Measurements from ENCODE around the gene ECT2L.

ECT2L gene

DNA sequence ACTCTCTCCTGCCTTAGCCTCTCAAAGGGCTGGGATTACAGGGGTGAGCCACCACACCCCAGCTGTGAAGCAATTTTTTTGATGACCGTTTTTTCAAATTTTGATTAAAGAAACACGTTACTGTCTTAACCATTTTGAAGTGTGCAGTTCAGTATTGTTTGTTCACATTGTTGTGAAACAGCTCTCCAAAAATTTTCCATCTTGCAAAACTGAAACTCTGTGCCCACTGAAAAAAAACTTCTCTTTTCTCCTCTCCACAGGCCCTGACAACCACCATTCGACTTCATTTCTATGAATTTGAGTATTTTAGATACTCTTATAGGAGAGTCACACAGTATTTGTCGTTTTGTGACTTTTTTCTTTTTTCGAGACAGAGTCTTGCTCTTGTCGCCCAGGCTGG is 53.9 kb downstream of the ECT2L start:
- DNase-seq (ENCODE audit: low read depth in 2 of 3, low spot score in 2 of 3): no peak

DNA sequence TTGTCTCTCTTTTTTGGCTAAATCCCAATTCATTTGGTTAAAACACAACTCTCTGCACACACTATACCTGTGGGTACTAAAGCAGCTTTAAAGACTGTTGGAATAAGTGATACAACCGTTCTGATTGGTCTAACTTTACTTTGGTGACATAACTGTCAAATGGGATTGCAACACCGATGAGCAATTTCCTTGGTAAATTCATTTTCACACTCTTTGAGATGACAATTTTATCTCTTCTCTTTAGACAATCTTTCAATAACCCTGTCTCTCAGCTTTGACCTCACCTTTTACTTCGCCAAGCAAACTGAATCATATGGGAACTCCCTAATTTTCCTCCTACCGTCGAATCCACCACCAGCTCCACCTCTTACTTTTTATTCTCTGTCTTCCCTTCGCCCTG is 60.8 kb downstream of the ECT2L start:
- no peak for DNase-seq (ENCODE audit: low read depth in 2 of 3, low spot score in 2 of 3)

DNA sequence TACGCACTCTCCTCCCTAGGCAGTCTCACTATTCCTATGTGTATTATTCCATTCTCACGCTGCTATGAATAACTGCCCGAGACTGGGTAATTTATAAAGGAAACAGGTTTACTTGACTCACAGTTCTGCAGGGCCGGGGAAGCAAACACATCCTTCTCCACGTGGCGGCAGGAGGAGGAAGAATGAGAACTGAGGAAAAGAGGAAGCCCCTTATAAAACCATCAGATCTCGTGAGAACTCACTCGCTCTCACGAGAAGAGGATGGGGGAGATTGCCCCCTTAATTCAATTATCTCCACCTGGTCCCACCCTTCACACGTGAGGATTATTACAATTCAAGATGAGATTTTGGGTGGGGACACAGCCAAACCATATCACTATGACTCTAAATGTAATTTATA is 61.9 kb downstream of the ECT2L start:
- no peak for DNase-seq (ENCODE audit: low read depth in 2 of 3, low spot score in 2 of 3)

DNA sequence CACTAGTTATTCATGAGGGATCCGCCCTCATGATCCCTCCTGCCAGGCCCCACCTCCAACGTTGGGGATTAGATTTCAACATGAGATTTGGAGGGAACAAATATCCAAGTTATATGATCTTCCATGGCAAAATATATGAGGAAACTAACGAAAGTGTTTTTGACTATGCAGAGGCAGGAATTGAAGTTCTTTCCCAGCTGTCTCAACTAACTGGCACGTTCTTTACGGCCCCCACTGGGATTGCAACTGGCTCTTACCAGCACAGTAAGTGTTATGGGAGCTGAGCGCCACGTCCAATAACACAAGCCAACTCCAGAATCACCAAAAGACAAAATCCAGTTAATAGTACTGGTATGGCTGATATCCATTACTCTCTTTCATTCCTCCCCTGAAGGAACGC is 66.6 kb downstream of the ECT2L start:
- DNase-seq (ENCODE audit: low read depth in 2 of 3, low spot score in 2 of 3): no peak

DNA sequence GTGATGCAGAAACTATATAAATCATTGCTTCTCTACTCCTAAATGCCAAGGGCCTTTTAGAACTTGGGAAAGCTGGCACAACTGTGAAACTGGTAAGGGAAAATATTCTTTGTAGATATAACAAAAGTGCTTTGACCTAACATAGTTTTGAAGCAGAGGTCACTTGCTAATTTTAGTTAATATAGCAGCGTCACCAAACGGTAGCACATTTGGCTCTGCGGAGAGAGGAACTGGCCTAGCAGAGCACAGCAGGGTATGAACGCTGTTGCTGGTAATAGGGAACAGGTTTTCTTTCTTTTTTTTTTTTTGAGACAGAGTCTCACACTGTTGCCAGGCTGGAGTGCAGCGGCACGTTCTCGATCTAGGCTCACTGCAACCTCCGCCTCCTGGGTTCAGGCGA is 67.4 kb downstream of the ECT2L start:
- DNase-seq (ENCODE audit: low read depth in 2 of 3, low spot score in 2 of 3): no peak

DNA sequence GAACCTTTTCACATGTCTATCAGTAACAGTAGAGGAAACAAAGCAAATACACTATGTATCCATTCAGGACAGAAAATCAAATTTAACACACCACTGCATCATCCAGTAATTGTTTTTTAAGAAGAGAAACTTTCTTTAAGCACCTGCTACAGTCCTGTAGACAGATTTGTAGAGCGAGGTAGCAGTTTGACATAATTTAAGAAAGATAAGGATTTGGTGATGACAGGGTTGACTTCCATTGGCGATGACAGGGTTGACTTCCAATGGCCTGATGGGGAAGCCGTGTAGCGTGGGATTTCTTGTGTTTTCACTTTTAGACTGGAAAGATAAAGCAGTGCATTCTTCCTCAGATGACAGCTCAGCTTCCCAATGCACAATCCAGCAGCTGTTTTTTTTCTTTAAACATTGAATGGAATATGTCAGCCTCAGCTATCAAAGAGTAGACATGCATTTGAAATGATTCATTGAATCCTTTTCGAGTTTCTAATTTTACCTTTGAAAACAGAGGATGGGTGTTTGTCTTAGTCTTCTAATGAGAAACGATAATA is 68.5 kb downstream of the ECT2L start:
- no peak for DNase-seq (ENCODE audit: low read depth in 2 of 3, low spot score in 2 of 3)

DNA sequence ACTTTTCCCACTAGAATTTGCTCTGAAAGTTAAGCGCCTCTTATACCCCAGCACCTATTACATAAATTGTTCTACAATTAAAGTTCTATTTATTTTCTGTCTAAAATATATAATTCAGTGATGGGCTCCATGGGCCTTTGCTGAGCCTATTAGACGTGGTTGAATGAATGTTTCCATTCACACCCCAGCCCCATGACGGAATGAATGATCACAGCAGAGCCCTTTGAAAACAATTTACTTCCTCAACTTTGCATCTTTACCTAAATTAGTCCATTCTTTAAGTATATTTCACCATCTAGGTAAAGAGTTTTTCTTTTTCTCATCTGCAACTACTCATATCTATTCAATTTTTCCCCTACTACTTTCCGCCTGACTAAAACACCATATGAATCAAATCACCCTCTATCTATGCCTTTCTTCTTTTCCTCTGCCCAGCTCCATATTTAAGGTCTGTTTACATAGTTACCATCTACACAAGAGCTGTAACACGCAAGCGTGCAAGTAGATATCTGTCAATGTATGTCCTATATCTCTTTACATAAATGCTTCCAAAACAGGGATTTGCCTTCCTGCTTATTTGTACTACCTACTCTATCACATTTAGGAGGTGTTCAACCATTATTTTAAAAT is 69.7 kb downstream of the ECT2L start:
- no peak for DNase-seq (ENCODE audit: low read depth in 2 of 3, low spot score in 2 of 3)

DNA sequence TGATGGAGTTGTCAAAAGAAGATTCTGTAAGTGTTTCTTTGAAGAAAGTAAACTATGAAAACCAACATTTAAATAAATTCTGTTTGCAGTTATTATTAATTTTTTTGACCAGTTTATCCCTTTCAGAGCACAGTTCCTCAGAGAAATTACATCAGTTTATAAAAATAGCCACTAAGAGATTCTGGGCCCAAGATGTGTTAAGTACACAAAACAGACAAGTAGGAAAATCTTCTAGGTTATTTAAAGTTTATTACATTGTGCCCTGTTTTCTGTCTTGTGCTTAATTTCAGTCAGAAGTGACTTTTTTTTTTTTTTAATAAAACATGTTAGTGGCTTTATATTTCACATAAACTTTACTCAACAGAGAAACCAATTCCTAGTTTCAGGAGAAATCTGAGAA is 72.3 kb downstream of the ECT2L start:
- DNase-seq (ENCODE audit: low read depth in 2 of 3, low spot score in 2 of 3): no peak

DNA sequence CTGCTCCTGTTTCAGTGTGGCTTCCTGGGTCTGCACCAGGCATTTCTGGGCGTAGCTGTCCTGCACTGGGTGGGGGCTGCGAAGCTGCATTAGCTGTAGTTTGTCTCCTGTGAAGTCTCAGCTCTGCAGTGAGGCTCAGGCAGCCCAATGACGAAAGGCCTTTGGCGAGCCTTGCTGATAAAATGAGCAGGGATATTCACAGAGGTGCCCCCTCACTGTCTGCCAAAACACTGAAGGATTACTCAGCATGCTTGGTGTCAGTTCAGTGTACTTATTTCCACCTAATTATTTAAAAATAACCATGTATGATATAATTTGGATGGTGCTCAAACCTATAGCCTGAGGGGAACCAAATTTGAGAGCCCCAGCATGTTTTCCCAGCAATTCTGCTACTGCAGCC is 73.5 kb downstream of the ECT2L start:
- no peak for DNase-seq (ENCODE audit: low read depth in 2 of 3, low spot score in 2 of 3)

DNA sequence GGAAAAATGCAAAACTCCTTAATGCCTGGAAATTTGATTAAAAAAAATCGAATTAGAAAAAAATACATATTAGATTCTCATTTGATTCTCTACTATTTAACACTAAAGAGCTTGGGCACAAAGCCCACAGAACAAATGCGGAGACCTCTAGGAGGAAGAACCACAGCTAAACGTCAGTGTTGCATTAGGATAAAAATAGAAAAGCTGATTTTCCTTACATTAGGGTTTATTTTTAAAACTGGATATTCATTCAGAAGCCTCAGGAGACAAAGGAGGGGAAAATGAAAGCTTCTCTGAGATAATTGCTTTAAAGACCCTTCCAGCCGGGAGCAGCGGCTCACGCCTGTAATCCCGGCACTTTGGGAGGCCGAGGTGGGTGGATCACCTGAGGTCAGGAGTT is 77.3 kb downstream of the ECT2L start:
- no peak for DNase-seq (ENCODE audit: low read depth in 2 of 3, low spot score in 2 of 3)

DNA sequence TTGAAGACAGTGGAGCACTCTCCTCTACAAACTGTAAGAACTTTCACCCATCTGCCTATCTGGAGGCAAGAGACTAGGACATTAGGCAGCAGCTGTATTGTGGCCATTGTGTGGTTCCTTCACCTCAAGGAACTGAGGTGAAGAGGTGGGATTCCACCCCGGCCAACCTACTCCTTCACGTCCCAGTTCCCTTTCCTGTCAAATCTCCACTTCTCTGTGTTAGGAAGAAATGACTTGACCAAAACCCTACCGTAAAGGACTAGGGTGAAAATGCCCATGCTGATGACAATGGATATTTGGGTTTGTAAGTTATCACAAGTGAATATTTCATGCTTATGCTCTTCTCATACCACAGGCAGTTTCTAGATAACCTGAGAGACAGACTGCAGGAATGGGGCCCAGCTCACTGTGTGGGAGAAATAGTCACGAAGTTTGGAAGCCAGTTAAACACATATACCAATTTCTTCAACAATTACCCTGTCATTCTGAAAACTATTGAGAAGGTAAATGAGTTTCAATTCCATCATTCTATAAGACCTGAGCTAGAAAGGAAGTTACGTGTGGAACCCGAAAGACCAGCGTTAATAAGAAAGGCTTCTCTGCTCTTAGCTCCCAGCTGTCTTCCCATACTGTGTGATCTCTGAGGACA is 86.6 kb downstream of the ECT2L start:
- no peak for DNase-seq (ENCODE audit: low read depth in 2 of 3, low spot score in 2 of 3)

DNA sequence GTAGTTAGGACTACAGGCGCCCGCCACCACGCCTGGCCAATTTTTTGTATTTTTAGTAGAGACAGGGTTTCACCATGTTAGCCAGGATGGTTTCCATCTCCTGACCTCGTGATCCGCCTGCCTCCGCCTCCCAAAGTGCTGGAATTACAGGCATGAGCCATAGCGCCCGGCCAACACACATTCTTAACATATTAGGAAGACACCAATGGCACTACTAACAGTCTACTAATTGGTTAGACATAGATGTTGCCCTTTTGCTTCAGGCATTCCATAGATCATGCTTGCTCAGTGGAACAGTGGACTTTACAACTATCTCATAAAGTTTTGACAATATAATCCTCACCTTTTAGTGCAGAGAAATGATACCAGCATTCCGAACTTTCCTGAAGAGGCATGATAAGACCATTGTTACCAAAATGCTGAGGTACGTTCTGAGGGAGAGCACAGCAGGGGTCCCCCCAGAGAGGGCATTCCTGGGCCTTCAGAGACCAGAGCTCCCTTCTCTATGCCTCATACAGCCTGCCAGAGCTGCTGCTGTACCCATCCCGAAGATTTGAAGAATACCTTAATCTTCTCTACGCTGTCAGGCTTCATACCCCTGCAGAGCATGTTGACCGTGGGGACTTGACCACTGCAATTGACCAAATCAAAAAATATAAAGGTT is 89.4 kb downstream of the ECT2L start:
- DNase-seq (ENCODE audit: low read depth in 2 of 3, low spot score in 2 of 3): no peak

DNA sequence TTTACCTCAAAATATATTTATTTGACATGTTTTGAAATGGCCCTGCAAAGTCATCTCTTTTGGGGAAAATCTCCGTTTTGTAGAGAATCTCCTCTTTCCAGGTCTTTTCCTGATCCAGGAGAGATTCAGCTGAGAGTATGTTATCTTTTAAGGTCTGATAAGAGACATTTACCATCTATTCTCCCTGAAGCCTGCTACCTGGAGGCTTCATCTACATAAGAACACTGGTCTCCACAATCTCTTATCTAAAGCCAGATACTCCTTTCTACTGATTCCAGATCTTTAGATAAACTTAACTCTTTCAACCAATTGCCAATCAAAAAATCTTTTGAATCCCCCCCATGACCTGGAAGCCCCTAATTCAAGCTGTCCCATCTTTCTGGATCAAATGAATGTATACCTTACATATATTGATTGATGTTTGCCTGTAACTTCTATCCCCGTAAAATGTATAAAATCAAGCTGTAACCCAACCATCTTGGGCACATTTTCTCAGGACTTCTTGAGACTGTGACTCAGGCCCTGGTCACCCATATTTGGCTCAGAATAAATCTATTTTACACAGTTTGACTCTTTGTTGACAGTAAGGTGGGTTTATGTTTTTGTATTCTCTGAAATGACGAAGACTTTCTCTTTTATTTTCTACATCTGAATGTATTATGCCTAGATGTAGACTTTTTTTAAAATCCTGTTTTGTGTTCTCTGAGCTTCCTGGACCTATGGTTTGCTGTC is 95.5 kb downstream of the ECT2L start:
- no peak for DNase-seq (ENCODE audit: low read depth in 2 of 3, low spot score in 2 of 3)

DNA sequence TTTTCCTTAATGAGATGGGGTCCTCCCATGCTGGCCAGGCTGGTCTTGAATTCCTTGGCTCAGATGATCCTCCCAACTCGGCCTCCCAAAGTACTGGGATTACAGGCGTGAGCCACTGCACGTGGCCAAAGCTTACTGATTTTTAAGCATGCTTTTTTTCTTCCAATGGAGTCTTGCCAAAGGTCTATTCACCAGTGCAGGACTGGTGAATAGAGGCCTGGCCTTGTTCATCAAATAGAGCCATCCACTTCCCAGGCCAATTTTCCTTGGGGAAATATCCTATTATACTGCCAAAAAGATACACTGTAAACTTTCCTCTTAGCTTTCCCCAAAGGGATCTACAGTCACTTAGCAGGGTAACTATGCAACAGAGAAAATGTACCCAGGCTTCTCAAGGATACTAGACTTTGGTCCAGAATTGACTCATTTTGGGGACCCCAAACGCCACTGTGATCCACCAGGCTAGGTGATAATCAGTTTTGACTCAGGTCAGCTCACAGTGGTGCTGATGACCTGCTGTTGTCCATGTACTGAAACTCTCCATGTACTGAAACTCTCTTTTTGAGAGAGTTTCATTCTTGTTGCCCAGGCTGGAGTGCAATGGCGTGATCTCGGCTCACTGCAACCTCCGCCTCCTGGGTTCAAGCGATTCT is 100.3 kb downstream of the ECT2L start:
- no peak for DNase-seq (ENCODE audit: low read depth in 2 of 3, low spot score in 2 of 3)

DNA sequence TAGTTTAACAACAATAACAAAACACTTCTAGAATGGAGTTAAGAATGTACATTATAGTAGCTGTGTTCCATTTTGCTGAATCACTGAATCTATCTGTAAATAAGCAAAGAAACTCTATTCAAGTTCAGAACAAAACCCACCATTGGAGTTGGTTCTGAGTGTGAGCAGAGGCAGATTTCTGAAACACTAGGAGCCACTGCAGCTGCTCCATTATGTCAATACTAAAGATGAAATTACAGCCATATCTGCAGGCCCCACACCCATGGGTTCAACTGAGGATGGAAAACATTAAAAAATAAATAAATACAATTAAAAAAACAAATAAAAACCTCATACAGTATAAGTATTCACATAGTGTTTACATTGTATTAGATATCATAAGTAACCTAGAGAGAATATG is 101.1 kb downstream of the ECT2L start:
- no peak for DNase-seq (ENCODE audit: low read depth in 2 of 3, low spot score in 2 of 3)

DNA sequence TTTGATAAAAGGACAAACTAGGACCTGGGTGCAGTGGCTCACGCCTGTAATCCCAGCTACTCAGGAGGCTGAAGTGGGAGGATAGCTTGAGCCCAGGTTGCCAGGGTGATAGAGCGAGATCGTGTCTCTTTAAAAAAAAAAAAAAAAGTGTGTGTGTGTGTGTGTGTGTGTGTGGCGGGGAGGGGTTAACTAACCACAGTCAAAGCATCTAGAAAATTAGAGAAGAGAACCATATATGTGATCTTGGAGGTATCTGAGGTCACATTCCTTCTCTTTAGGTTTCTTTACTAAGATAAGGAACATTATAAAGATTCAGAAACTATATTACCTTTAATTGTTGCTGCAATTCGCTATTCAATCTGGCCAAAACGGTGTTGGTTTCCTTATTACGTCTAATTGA is 111.3 kb downstream of the ECT2L start:
- no peak for DNase-seq (ENCODE audit: low read depth in 2 of 3, low spot score in 2 of 3)

DNA sequence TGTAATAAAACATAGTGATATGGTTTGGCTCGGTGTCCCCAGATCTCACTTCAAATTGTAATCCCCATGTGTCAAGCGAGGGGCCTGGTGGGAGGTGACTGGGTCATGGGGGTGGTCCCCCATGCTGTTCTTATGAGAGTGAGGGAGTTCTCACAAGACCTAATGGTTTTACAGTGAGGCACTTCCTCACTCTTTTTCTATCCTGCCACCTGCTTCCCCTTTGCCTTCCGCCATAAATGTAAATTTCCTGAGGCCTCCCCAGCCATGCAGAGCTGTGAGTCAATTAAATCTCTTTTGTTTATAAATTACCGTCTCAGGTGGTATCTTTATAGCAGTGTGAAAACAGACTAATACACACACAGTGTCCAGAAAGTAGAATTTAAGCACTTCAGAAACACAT is 113.6 kb downstream of the ECT2L start:
- no peak for DNase-seq (ENCODE audit: low read depth in 2 of 3, low spot score in 2 of 3)

DNA sequence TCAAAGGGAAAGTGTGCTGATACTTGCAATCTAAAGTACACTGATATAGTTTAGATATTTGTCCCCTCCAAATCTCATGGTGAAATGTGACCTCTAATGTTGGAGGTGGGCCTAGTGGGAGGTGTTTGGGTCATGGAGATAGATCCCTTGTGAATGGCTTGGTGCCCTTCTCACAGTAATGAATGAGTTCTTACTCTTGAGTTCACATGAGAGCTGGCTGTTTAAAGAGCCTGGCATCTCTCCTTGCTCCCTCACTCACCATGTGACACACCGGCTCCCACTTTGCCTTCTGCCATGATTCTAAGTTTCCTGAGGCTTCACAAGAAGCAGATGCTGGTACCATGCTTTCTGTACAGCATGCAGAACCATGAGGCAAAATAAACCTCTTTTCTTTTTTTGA is 114.1 kb downstream of the ECT2L start:
- DNase-seq (ENCODE audit: low read depth in 2 of 3, low spot score in 2 of 3): no peak

DNA sequence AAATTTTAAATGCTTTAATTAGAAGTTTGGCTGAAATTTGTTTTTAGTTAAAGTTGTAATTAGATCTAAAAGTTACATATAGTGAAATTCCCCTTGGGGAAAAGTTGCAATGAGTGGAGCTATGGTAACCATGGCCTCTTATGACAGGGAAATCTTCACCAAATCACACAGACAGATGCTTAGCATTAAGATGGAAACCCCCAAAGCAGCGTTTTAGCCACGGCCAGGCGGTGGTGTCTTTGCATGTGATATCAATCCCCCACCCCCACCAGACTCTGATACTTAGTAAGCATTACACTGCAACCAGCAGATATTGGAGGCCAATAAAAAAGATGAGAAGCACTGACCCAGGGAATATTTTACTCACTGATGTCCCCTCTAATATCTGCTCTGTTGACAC is 116.4 kb downstream of the ECT2L start:
- no peak for DNase-seq (ENCODE audit: low read depth in 2 of 3, low spot score in 2 of 3)

DNA sequence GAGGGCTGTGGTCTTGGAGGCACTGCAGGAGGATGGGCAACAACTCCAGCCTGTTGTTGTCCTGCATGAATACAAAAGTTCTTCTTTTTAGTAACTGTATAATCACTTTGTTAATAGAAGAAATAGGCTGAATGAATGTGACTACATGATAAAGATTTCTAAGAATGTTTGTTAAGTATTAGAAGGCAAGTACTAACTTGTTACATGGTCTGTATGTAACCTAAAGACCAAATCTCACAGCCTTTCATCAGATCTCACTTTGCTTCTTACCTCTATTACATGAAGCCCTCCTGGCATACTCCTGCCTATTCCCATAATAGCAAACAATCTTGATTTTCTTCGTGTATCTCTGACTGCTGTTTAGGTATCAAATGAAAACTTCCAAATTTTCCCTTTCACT is 118.8 kb downstream of the ECT2L start:
- DNase-seq (ENCODE audit: low read depth in 2 of 3, low spot score in 2 of 3): no peak

DNA sequence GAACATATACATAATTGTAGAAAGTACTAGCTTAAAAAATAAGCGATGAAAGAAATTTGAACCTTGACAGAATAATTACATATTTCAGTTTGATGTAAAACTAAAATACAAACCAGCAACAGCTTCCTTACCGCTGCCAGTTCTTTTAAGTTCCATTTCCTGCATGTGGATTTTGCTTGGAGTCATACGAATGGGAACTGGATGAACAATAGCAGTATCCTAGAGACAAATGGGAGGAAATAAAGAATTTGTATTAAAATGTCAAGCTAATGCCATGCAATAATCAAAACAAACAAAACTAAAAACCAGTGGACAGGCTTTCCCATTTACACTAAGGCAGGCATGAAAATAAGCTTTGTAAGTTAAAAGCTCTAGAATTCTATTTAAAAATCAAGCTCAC is 125.0 kb downstream of the ECT2L start:
- no peak for DNase-seq (ENCODE audit: low read depth in 2 of 3, low spot score in 2 of 3)
